ENCODE data around the gene HLCS. TPM values are rescaled to one million over a fixed set of nuclear protein-coding genes. Genes with fewer than 3 reads are reported as not detected.

The HLCS gene
- total RNA-seq, 1 donor = 59.7 TPM

DNA sequence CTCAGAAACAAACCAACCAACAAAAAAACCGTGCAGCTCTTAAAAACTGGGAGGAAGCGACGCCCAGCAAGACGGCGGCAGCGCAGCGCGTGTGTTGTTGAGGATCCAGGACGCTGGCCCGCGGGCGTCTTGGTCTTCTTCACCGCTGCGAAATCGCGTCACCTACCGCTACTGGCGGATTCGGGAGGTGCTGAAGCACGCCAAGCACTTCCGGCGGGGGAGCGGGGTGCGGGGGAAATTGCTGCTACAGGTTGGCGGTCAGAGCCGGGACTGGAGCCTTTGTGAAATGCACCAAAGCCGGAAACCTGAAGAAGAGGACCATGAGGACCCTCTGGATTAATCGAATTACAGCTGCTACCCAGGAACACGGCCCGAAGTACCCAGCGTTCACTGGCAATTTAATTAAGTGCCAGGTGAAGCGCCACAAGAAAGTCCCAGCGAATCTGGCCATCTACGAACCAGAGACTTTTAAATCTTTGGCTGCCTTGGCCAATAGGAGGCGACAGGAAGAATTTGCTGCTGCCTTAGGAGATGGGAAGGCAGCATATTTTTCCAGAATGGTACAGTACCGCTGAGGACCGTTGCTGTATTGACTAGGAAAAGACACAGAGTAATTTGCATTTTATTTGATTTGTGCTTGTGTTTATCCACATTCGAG lies 28.2 kb upstream of the HLCS start:
- Histone ChIP-seq H3K27me3 (ENCODE audit: insufficient read depth, low read length) (no peaks in the 10 kb centered on the region), H3K9me3 (ENCODE audit: low read depth, low read length) (no peaks in the 10 kb centered on the region), H3K4me2 (ENCODE audit: insufficient read depth, low read length) (peak overlapping the region; percentile 52), H3K79me2 (ENCODE audit: insufficient read depth, low read length) (no peaks in the 10 kb centered on the region), H3K4me1 (ENCODE audit: insufficient read depth, low read length) (no peaks in the 10 kb centered on the region), H3K27ac (ENCODE audit: low read depth, low read length) (no peak overlapping the region), H4K20me1 (ENCODE audit: insufficient read depth, low read length) (no peaks in the 10 kb centered on the region), H3K36me3 (ENCODE audit: insufficient read depth, low read length) (no peaks in the 10 kb centered on the region), H2AFZ (ENCODE audit: low read length) (peak overlapping the region; percentile 70), H3K4me3 (ENCODE audit: insufficient read depth, low read length) (peak overlapping the region; percentile 52)
- no peak for DNase-seq (ENCODE audit: insufficient read length, low spot score, missing footprints)
- TF ChIP-seq, protein P1, sequence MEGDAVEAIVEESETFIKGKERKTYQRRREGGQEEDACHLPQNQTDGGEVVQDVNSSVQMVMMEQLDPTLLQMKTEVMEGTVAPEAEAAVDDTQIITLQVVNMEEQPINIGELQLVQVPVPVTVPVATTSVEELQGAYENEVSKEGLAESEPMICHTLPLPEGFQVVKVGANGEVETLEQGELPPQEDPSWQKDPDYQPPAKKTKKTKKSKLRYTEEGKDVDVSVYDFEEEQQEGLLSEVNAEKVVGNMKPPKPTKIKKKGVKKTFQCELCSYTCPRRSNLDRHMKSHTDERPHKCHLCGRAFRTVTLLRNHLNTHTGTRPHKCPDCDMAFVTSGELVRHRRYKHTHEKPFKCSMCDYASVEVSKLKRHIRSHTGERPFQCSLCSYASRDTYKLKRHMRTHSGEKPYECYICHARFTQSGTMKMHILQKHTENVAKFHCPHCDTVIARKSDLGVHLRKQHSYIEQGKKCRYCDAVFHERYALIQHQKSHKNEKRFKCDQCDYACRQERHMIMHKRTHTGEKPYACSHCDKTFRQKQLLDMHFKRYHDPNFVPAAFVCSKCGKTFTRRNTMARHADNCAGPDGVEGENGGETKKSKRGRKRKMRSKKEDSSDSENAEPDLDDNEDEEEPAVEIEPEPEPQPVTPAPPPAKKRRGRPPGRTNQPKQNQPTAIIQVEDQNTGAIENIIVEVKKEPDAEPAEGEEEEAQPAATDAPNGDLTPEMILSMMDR (IDR thresholded peaks at IDR 0.05; ENCODE audit: extremely low read depth, low read depth, low read length) = peak; percentile 11

DNA sequence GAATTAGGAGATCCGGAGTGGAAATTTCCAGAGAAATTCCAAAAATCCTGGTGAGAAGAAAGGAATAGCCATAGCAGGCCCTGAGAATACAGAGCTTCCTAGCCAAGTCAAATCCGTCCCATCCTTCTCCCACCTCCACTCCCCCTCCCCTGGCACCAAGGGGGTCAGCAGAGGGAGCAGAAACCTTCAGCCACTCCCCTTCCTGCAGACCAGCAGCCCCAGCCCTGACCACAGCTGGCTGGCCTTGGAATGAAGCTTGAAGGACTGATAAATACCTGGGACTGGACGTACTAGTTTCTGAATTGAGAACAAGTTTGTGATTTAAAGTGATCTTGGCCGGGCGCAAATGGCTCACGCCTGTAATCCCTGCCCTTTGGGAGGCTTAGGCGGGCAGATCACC lies 26.2 kb upstream of the HLCS start:
- Histone ChIP-seq H3K27me3 (ENCODE audit: insufficient read depth, low read length) (no peaks in the 10 kb centered on the region), H3K27ac (ENCODE audit: low read depth, low read length) (no peak overlapping the region), H3K36me3 (ENCODE audit: insufficient read depth, low read length) (no peaks in the 10 kb centered on the region), H3K79me2 (ENCODE audit: insufficient read depth, low read length) (no peaks in the 10 kb centered on the region), H3K9me3 (ENCODE audit: low read depth, low read length) (no peaks in the 10 kb centered on the region), H3K4me3 (ENCODE audit: insufficient read depth, low read length) (no peak overlapping the region), H2AFZ (ENCODE audit: low read length) (no peak overlapping the region), H3K4me1 (ENCODE audit: insufficient read depth, low read length) (peaks cover 9% of the 10 kb centered on the region), H3K4me2 (ENCODE audit: insufficient read depth, low read length) (no peak overlapping the region), H4K20me1 (ENCODE audit: insufficient read depth, low read length) (no peaks in the 10 kb centered on the region)
- TF ChIP-seq, protein P1 (IDR thresholded peaks at IDR 0.05; ENCODE audit: extremely low read depth, low read depth, low read length) = no peak
- no peak for DNase-seq (ENCODE audit: insufficient read length, low spot score, missing footprints)

DNA sequence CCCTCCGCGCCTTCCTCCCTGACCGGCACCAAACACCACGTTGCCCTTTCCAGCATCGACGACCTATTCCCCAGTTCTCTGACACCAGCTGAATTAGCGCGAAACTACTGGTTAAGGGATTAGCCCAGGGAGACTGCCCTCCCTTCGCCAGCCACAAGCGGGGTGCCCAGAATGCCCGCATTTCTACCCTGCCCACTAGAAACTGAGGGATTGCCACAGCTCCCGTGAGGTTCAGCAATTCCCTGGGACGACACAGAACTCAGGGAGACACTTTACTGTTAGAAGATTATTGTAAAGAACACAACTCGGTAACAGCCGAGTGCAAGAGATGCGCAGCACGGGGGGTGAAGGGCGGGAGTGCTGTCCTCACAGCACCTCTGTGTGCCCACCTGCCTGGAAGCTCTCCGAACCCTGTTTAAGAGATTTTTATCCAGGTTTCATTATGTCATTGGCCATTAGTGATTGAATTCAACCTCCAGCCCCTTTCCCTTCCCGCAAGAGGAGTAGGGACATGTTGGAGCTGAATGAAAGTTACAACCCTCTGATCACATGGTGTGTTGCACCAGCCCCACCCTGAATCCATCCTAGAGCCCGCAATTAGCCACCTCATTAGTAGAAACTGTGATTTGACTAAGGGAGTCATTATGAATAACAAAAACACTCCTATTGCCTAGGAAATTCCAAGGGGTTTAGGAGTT lies 24.2 kb upstream of the HLCS start:
- Histone ChIP-seq H3K4me3 (ENCODE audit: insufficient read depth, low read length) (peak overlapping the region; percentile 79), H3K27ac (ENCODE audit: low read depth, low read length) (peak overlapping the region; percentile 72), H3K4me1 (ENCODE audit: insufficient read depth, low read length) (peaks cover 9% of the 10 kb centered on the region), H4K20me1 (ENCODE audit: insufficient read depth, low read length) (no peaks in the 10 kb centered on the region), H3K79me2 (ENCODE audit: insufficient read depth, low read length) (no peaks in the 10 kb centered on the region), H3K9me3 (ENCODE audit: low read depth, low read length) (no peaks in the 10 kb centered on the region), H3K27me3 (ENCODE audit: insufficient read depth, low read length) (no peaks in the 10 kb centered on the region), H3K36me3 (ENCODE audit: insufficient read depth, low read length) (no peaks in the 10 kb centered on the region), H3K4me2 (ENCODE audit: insufficient read depth, low read length) (peak overlapping the region; percentile 82), H2AFZ (ENCODE audit: low read length) (peak overlapping the region; percentile 96)
- TF ChIP-seq, protein P1 (IDR thresholded peaks at IDR 0.05; ENCODE audit: extremely low read depth, low read depth, low read length) = no peak
- DNase-seq (ENCODE audit: insufficient read length, low spot score, missing footprints) = no peak

All from osteoblast (primary cell).